Mesothelial cell of epicardium (in vitro differentiated cells): ENCODE measurements around the gene PXN. TPM values are rescaled to one million over a fixed set of nuclear protein-coding genes. Genes with fewer than 3 reads are reported as not detected.

Experiments
- DNase-seq, 2 experiments: peaks; one replicate each; pipeline ENCODE4 v3.0.0; 2021; ENCODE audit warnings: low spot score in 2 of 2; ENCODE audit not compliant: unreplicated experiment in 2 of 2
- H3K27ac Mint-ChIP-seq: 2 replicates; pipeline ENCODE4 v1.8.0; 2021; ENCODE audit warnings: mixed read lengths
- H3K27me3 Mint-ChIP-seq: 2 replicates; pipeline ENCODE4 v1.8.0; 2021; ENCODE audit warnings: low read depth, mixed read lengths
- H3K36me3 Mint-ChIP-seq: 2 replicates; pipeline ENCODE4 v1.8.0; 2021; ENCODE audit warnings: mixed read lengths
- H3K4me1 Mint-ChIP-seq: 2 replicates; pipeline ENCODE4 v1.8.0; 2021; ENCODE audit warnings: mixed read lengths
- H3K4me3 Mint-ChIP-seq: 2 replicates; pipeline ENCODE4 v1.8.0; 2021; ENCODE audit warnings: mild to moderate bottlenecking, moderate library complexity, mixed read lengths
- H3K9me3 Mint-ChIP-seq: 2 replicates; pipeline ENCODE4 v1.8.0; 2021; ENCODE audit warnings: mixed read lengths
- CTCF ChIP-seq: fragments of 200-600 bp; sonication (generic); IDR thresholded peaks from one replicate; pipeline ENCODE4 v1.5.0; 2021; ENCODE audit warnings: antibody characterized with exemption; ENCODE audit not compliant: unreplicated experiment
- total RNA-seq: library from RNA; stranded (reverse); gene quantifications from 3 replicates; pipeline ENCODE4 v1.2.1, GENCODE V29; 2021

The PXN gene
- total RNA-seq, 1 donor from 2014 or later = 117 TPM

GRCh38 chr12:120221576-120221900 lies 44.0 kb downstream of the PXN start:
- Mint-ChIP-seq H3K9me3 (no peaks in the 10 kb centered on the region), H3K4me3 (no peak overlapping the region), H3K4me1 (peaks cover 14% of the 10 kb centered on the region), H3K36me3 (peaks cover 19% of the 10 kb centered on the region), H3K27me3 (no peaks in the 10 kb centered on the region), H3K27ac (no peak overlapping the region)
- no peak for DNase-seq
- no peak for TF ChIP-seq CTCF

GRCh38 chr12:120220838-120221575 lies 44.5 kb downstream of the PXN start:
- Mint-ChIP-seq H3K4me3 (no peak overlapping the region), H3K27ac (no peak overlapping the region), H3K4me1 (peaks cover 14% of the 10 kb centered on the region), H3K9me3 (no peaks in the 10 kb centered on the region), H3K27me3 (no peaks in the 10 kb centered on the region), H3K36me3 (peaks cover 20% of the 10 kb centered on the region)
- no peak for DNase-seq
- no peak for TF ChIP-seq CTCF

- no peak for DNase-seq
- Mint-ChIP-seq H3K4me3 (no peak overlapping the region), H3K36me3 (peaks cover 29% of the 10 kb centered on the region), H3K9me3 (no peaks in the 10 kb centered on the region), H3K27me3 (no peaks in the 10 kb centered on the region), H3K4me1 (no peaks in the 10 kb centered on the region), H3K27ac (no peak overlapping the region)
- no peak for TF ChIP-seq CTCF
These were observed 46.6 kb downstream of the PXN start for GRCh38 chr12:120218680-120219606.

- H3K4me3 Mint-ChIP-seq = no peak overlapping the region
- H3K36me3 Mint-ChIP-seq = peaks cover 29% of the 10 kb centered on the region
- no peaks in the 10 kb centered on the region for H3K4me1 Mint-ChIP-seq
- no peak for DNase-seq
- H3K27ac Mint-ChIP-seq = no peak overlapping the region
- no peak for TF ChIP-seq CTCF
- no peaks in the 10 kb centered on the region for H3K9me3 Mint-ChIP-seq
- no peaks in the 10 kb centered on the region for H3K27me3 Mint-ChIP-seq
These were observed 48.6 kb downstream of the PXN start for GRCh38 chr12:120216742-120217605.

GRCh38 chr12:120215766-120216735 lies 49.5 kb downstream of the PXN start:
- Mint-ChIP-seq H3K36me3 (peaks cover 38% of the 10 kb centered on the region), H3K27ac (no peak overlapping the region), H3K9me3 (no peaks in the 10 kb centered on the region), H3K27me3 (no peaks in the 10 kb centered on the region), H3K4me3 (no peak overlapping the region), H3K4me1 (no peaks in the 10 kb centered on the region)
- TF ChIP-seq CTCF = no peak
- DNase-seq = no peak
